Smooth muscle cell (in vitro differentiated cells): ENCODE data around the gene NT5DC1. TPM values are rescaled to one million over a fixed set of nuclear protein-coding genes. Genes with fewer than 3 reads are reported as not detected.

Experiments
- DNase-seq: peaks from one replicate; lab custom pipeline; 2025; ENCODE audit not compliant: unreplicated experiment; lab: John Stamatoyannopoulos, UW
- H2AFZ ChIP-seq: fragments of 200-600 bp; sonication (generic); 2 replicates; pipeline ENCODE4 v1.6.0; 2016; ENCODE audit warnings: antibody characterized with exemption, low read depth, mild to moderate bottlenecking
- H3F3A ChIP-seq: fragments of 200-600 bp; sonication (generic); 2 replicates; pipeline ENCODE4 v1.6.0; 2017; ENCODE audit warnings: antibody characterized with exemption, low read depth
- H3K27ac ChIP-seq: fragments of 200-600 bp; sonication (generic); 2 replicates; pipeline ENCODE4 v1.5.1; 2016; ENCODE audit warnings: low read depth, mild to moderate bottlenecking
- H3K27me3 ChIP-seq: fragments of 200-600 bp; sonication (generic); 2 replicates; pipeline ENCODE4 v1.6.1; 2016; ENCODE audit warnings: low read depth, mild to moderate bottlenecking
- H3K36me3 ChIP-seq: fragments of 200-600 bp; sonication (generic); 2 replicates; pipeline ENCODE4 v1.5.1; 2016; ENCODE audit warnings: low read depth
- H3K4me1 ChIP-seq: fragments of 200-600 bp; sonication (generic); 2 replicates; pipeline ENCODE4 v1.5.1; 2016; ENCODE audit warnings: low read depth
- H3K4me2 ChIP-seq: fragments of 200-600 bp; sonication (generic); 2 replicates; pipeline ENCODE4 v1.6.0; 2016; ENCODE audit warnings: mild to moderate bottlenecking
- H3K4me3 ChIP-seq: fragments of 200-600 bp; sonication (generic); 2 replicates; pipeline ENCODE4 v1.5.1; 2016; ENCODE audit warnings: mild to moderate bottlenecking
- H3K79me2 ChIP-seq: fragments of 200-600 bp; sonication (generic); 2 replicates; pipeline ENCODE4 v1.6.0; 2016; ENCODE audit warnings: low read depth, mild to moderate bottlenecking
- H3K9ac ChIP-seq: fragments of 200-600 bp; sonication (generic); 2 replicates; pipeline ENCODE4 v1.6.0; 2016; ENCODE audit warnings: low read depth
- H3K9me3 ChIP-seq: fragments of 200-600 bp; sonication (generic); replicated peaks from 2 replicates; pipeline ENCODE4 v1.5.1; 2016; ENCODE audit warnings: low read depth
- H4K20me1 ChIP-seq: fragments of 200-600 bp; sonication (generic); 2 replicates; pipeline ENCODE4 v1.6.0; 2016; ENCODE audit warnings: low read depth
- WGBS: methylation state at CpG from one replicate; pipeline ENCODE4 v1.1.7; 2016; ENCODE audit warnings: low lambda C conversion rate; 5-methylcytosine and 5-hydroxymethylcytosine counted together
- polyA plus RNA-seq: library from polyadenylated mRNA; unstranded; fragments of >200 nt; fragmentation: Nextera tagmentation; extraction: Ambion mirVana; gene quantifications from 2 replicates; pipeline ENCODE4 v1.2.1, GENCODE V29; 2016
- total RNA-seq: library from RNA; depleted of rRNA; stranded (reverse); fragments of >200 nt; gene quantifications from 2 replicates; pipeline ENCODE4 v1.2.3, GENCODE V29; 2014
- TF ChIP-seq, protein P1 (sequence below): fragments of 200-600 bp; sonication (generic); IDR thresholded peaks from 2 replicates; pipeline ENCODE4 v1.5.1; 2017; ENCODE audit warnings: borderline replicate concordance, mild to moderate bottlenecking, antibody characterized with exemption; ENCODE audit not compliant: insufficient read depth, poor library complexity, severe bottlenecking

The NT5DC1 gene
- total and polyA plus RNA-seq, 2 experiments from 2014 or later = 3.7 to 23.9 TPM

DNA sequence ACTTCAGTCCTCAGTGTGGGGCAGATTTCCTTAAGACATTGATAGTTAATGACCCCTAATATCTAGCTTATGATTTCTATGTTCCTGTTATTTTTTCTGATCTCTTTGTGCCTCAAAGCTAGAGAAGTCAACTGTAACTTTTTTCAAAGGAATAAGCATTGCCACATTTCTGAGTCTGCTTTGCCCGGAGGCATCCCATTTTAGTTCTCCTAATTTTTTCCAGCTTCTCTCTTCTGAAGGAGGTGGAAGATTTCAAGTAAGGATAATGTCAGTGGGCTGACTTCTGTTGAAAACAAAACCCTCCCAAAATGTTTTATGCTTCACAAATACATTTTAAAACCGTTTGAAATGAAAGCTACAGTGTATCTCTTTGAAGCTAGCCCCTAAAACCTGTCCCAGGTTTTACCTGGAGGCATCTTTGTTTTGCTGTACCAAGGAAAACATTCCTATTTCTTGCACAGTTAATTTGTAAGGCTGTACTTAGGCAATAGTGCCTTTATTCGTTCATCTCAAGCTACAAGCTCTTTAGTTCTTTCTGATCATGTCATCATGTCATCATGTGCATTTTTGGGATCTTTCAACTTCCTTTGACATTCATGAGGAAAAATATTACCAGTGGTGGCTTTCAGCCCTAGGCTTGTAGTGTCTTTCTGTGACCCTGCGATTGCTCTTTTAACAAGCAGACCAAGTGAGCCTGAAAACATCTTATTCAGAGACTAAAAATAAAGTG, 107.6 kb downstream of the NT5DC1 start:
- H4K20me1 ChIP-seq = no peaks in the 10 kb centered on the region
- no peak overlapping the region for H2AFZ ChIP-seq
- H3K9ac ChIP-seq = no peak overlapping the region
- H3K36me3 ChIP-seq = no peaks in the 10 kb centered on the region
- no peak overlapping the region for H3K4me2 ChIP-seq
- no peaks in the 10 kb centered on the region for H3F3A ChIP-seq
- no peaks in the 10 kb centered on the region for H3K4me1 ChIP-seq
- no peak for DNase-seq
- H3K4me3 ChIP-seq = no peak overlapping the region
- H3K9me3 ChIP-seq = no peaks in the 10 kb centered on the region
- WGBS = 70% methylated on average over 4 of the region's 4 CpGs
- TF ChIP-seq, protein P1, sequence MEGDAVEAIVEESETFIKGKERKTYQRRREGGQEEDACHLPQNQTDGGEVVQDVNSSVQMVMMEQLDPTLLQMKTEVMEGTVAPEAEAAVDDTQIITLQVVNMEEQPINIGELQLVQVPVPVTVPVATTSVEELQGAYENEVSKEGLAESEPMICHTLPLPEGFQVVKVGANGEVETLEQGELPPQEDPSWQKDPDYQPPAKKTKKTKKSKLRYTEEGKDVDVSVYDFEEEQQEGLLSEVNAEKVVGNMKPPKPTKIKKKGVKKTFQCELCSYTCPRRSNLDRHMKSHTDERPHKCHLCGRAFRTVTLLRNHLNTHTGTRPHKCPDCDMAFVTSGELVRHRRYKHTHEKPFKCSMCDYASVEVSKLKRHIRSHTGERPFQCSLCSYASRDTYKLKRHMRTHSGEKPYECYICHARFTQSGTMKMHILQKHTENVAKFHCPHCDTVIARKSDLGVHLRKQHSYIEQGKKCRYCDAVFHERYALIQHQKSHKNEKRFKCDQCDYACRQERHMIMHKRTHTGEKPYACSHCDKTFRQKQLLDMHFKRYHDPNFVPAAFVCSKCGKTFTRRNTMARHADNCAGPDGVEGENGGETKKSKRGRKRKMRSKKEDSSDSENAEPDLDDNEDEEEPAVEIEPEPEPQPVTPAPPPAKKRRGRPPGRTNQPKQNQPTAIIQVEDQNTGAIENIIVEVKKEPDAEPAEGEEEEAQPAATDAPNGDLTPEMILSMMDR = no peak
- no peaks in the 10 kb centered on the region for H3K27me3 ChIP-seq
- H3K79me2 ChIP-seq = no peaks in the 10 kb centered on the region
- no peak overlapping the region for H3K27ac ChIP-seq

GRCh38 chr6:116210316-116210715, 109.7 kb downstream of the NT5DC1 start:
- no peak for DNase-seq
- H3K9me3 ChIP-seq = no peaks in the 10 kb centered on the region
- H3K9ac ChIP-seq = no peak overlapping the region
- H3K79me2 ChIP-seq = no peaks in the 10 kb centered on the region
- no peaks in the 10 kb centered on the region for H3K27me3 ChIP-seq
- H2AFZ ChIP-seq = no peak overlapping the region
- H3K27ac ChIP-seq = no peak overlapping the region
- H4K20me1 ChIP-seq = no peaks in the 10 kb centered on the region
- no peaks in the 10 kb centered on the region for H3F3A ChIP-seq
- no peaks in the 10 kb centered on the region for H3K36me3 ChIP-seq
- TF ChIP-seq, protein P1 = no peak
- WGBS = 92% methylated on average over 5 of the region's 5 CpGs
- no peak overlapping the region for H3K4me3 ChIP-seq
- no peaks in the 10 kb centered on the region for H3K4me1 ChIP-seq
- no peak overlapping the region for H3K4me2 ChIP-seq

GRCh38 chr6:116210750-116211425, 110.2 kb downstream of the NT5DC1 start:
- no peak overlapping the region for H2AFZ ChIP-seq
- H4K20me1 ChIP-seq = no peaks in the 10 kb centered on the region
- no peaks in the 10 kb centered on the region for H3K9me3 ChIP-seq
- no peaks in the 10 kb centered on the region for H3K36me3 ChIP-seq
- no peaks in the 10 kb centered on the region for H3K79me2 ChIP-seq
- no peak overlapping the region for H3K9ac ChIP-seq
- H3K4me3 ChIP-seq = no peak overlapping the region
- TF ChIP-seq, protein P1 = no peak
- H3F3A ChIP-seq = no peaks in the 10 kb centered on the region
- H3K27me3 ChIP-seq = no peaks in the 10 kb centered on the region
- no peak for DNase-seq
- no peaks in the 10 kb centered on the region for H3K4me1 ChIP-seq
- peak overlapping the region; percentile 36 for H3K27ac ChIP-seq
- 63% methylated on average over 3 of the region's 3 CpGs for WGBS
- no peak overlapping the region for H3K4me2 ChIP-seq
